ENCODE results near the gene ASRGL1.
A peak's percentile ranks its signal among the peaks of the same experiment; 100 is the strongest.
"Not testable (repeated sequence)": the region's sequence is repeated elsewhere in the genome, so short reads cannot be mapped to it uniquely, and the experiment has no call there.

The ASRGL1 gene

GRCh38 chr11:62337303-62338181 is at the start of gene ASRGL1:
TSS of gene ASRGL1 (plus strand) at chr11:62337448. CDS start at chr11:62337978, 530 bp downstream.
- peak; percentile 73 for DNase-seq

- DNase-seq = no peak
These were observed 41.7 kb upstream of the ASRGL1 start for GRCh38 chr11:62295504-62295903.

- no peak for DNase-seq
These were observed 38.3 kb upstream of the ASRGL1 start, which contains the start of gene SCGB1D4 for GRCh38 chr11:62298975-62299374. TSS of gene SCGB1D4 (minus strand) at chr11:62299075. CDS start at chr11:62299010, 65 bp downstream.

- no peak for DNase-seq
These were observed 31.0 kb upstream of the ASRGL1 start for GRCh38 chr11:62306227-62306626.

GRCh38 chr11:62307950-62308349 is 29.3 kb upstream of the ASRGL1 start:
- no peak for DNase-seq

GRCh38 chr11:62309991-62310390 is 27.3 kb upstream of the ASRGL1 start:
- no peak for DNase-seq

- no peak for DNase-seq
These were observed 21.8 kb upstream of the ASRGL1 start for GRCh38 chr11:62315431-62315830.

- no peak for DNase-seq
These were observed 14.7 kb upstream of the ASRGL1 start for GRCh38 chr11:62322524-62322923.

GRCh38 chr11:62324731-62325556 is 12.3 kb upstream of the ASRGL1 start:
- DNase-seq = no peak

- not testable (repeated sequence) for DNase-seq
These were observed 11.5 kb upstream of the ASRGL1 start for GRCh38 chr11:62325781-62326180.

GRCh38 chr11:62326719-62327118 is 10.5 kb upstream of the ASRGL1 start:
- not testable (repeated sequence) for DNase-seq

GRCh38 chr11:62327541-62327940 is 9.7 kb upstream of the ASRGL1 start:
- not testable (repeated sequence) for DNase-seq

- not testable (repeated sequence) for DNase-seq
These were observed 6.0 kb upstream of the ASRGL1 start for GRCh38 chr11:62331264-62331663.

GRCh38 chr11:62333768-62334167 is 3.5 kb upstream of the ASRGL1 start:
- no peak for DNase-seq

GRCh38 chr11:62336949-62337302 is 322 bp upstream of the ASRGL1 start:
- not testable (repeated sequence) for DNase-seq

- DNase-seq = no peak
These were observed 970 bp downstream of the ASRGL1 start for GRCh38 chr11:62338218-62338617.

GRCh38 chr11:62340269-62340901 is 3.1 kb downstream of the ASRGL1 start:
- peak; percentile 27 for DNase-seq

GRCh38 chr11:62341588-62341987 is 4.3 kb downstream of the ASRGL1 start:
- DNase-seq = no peak

- not testable (repeated sequence) for DNase-seq
These were observed 6.5 kb downstream of the ASRGL1 start for GRCh38 chr11:62343646-62344190.

- no peak for DNase-seq
These were observed 7.0 kb downstream of the ASRGL1 start for GRCh38 chr11:62344210-62344609.

GRCh38 chr11:62345861-62346260 is 8.6 kb downstream of the ASRGL1 start:
- no peak for DNase-seq

- no peak for DNase-seq
These were observed 15.4 kb downstream of the ASRGL1 start for GRCh38 chr11:62352355-62353336.
